NCI-H82 treated with DMSO at 0.1 percent for 48 hours (cell line): Measurements from ENCODE around the gene CARD11.
"Not testable (repeated sequence)": the region's sequence is repeated elsewhere in the genome, so short reads cannot be mapped to it uniquely, and the experiment has no call there.

Source experiments
- DNase-seq: peaks from one replicate; lab custom pipeline; 2025; ENCODE audit not compliant: unreplicated experiment; lab: John Stamatoyannopoulos, UW

Gene CARD11

GRCh38 chr7:3021825-3022224 lies 21.8 kb downstream of the CARD11 start:
- DNase-seq = no peak

- not testable (repeated sequence) for DNase-seq
Measured at GRCh38 chr7:3021224-3021623, 22.4 kb downstream of the CARD11 start.

- DNase-seq = no peak
Measured at GRCh38 chr7:3020416-3020815, 23.3 kb downstream of the CARD11 start.

- no peak for DNase-seq
Measured at GRCh38 chr7:3019801-3020200, 23.9 kb downstream of the CARD11 start.

- DNase-seq = no peak
Measured at GRCh38 chr7:3013975-3014792, 29.5 kb downstream of the CARD11 start.

GRCh38 chr7:3011211-3011852 lies 32.3 kb downstream of the CARD11 start:
- DNase-seq = no peak

- no peak for DNase-seq
Measured at GRCh38 chr7:3010161-3010560, 33.5 kb downstream of the CARD11 start.

GRCh38 chr7:3009086-3009485 lies 34.6 kb downstream of the CARD11 start:
- no peak for DNase-seq

- no peak for DNase-seq
Measured at GRCh38 chr7:3008386-3008785, 35.3 kb downstream of the CARD11 start.

GRCh38 chr7:3007696-3008095 lies 36.0 kb downstream of the CARD11 start:
- no peak for DNase-seq

GRCh38 chr7:3005257-3005656 lies 38.4 kb downstream of the CARD11 start:
- no peak for DNase-seq

GRCh38 chr7:3003936-3004335 lies 39.7 kb downstream of the CARD11 start:
- no peak for DNase-seq

GRCh38 chr7:3002631-3003030 lies 41.0 kb downstream of the CARD11 start:
- DNase-seq = no peak

- no peak for DNase-seq
Measured at GRCh38 chr7:3000566-3000965, 43.1 kb downstream of the CARD11 start.

GRCh38 chr7:2999078-2999500 lies 44.6 kb downstream of the CARD11 start:
- no peak for DNase-seq

GRCh38 chr7:2997014-2997413 lies 46.7 kb downstream of the CARD11 start:
- DNase-seq = no peak

- DNase-seq = no peak
Measured at GRCh38 chr7:2996141-2996540, 47.5 kb downstream of the CARD11 start.

- DNase-seq = no peak
Measured at GRCh38 chr7:2993868-2994267, 49.8 kb downstream of the CARD11 start.

GRCh38 chr7:2993396-2993795 lies 50.3 kb downstream of the CARD11 start:
- no peak for DNase-seq

GRCh38 chr7:2990949-2991470 lies 52.7 kb downstream of the CARD11 start:
- no peak for DNase-seq

GRCh38 chr7:2986561-2986960 lies 57.1 kb downstream of the CARD11 start:
- no peak for DNase-seq

- no peak for DNase-seq
Measured at GRCh38 chr7:2985866-2986265, 57.8 kb downstream of the CARD11 start.
